ENCODE results near the gene APOL6.

APOL6 gene

DNA sequence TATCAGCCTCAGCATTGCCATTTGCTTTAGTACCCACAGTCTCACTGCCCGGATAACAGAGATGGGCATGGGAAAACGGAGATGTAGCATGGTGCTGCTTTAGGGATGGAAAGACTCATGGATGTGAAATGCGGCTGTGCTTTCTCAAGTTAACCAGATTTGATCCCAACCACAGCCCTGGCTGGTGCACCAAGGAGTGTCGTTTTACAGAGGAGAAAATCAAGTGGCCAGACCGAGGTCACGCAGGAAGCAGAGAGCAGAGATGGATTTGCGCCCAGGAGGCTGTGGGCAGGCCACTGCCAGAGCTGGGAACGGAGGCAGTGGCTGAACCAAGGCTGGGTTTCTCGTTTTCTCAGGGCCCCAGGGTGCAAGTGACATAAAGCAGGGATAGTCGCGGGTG lies 40.2 kb upstream of the APOL6 start:
- H3K4me3 ChIP-seq (ENCODE audit: low read depth, low read length, poor library complexity, severe bottlenecking), result no peak overlapping the region
- H3F3A ChIP-seq (ENCODE audit: insufficient read depth, low read length), result no peaks in the 10 kb centered on the region
- no peaks in the 10 kb centered on the region for H3K4me1 ChIP-seq (ENCODE audit: insufficient read depth, low read length, severe bottlenecking)
- H3K79me2 ChIP-seq (ENCODE audit: insufficient read depth, low read length), result no peaks in the 10 kb centered on the region
- no peak overlapping the region for H3K27ac ChIP-seq (ENCODE audit: low read depth, low read length, poor library complexity, severe bottlenecking)
- TF ChIP-seq CTCF (IDR thresholded peaks at IDR 0.05; ENCODE audit: low read length) (no peak), EZH2 (IDR thresholded peaks at IDR 0.05; ENCODE audit: borderline replicate concordance, low read length) (no peak)
- H3K36me3 ChIP-seq (ENCODE audit: insufficient read depth, low read length), result no peaks in the 10 kb centered on the region
- no peaks in the 10 kb centered on the region for H3K9me3 ChIP-seq (ENCODE audit: low read length)
- no peaks in the 10 kb centered on the region for H3K9me2 ChIP-seq (ENCODE audit: low read depth, low read length)
- H4K20me1 ChIP-seq (ENCODE audit: insufficient read depth, low read length), result no peaks in the 10 kb centered on the region
- H2AFZ ChIP-seq (ENCODE audit: low read length), result no peak overlapping the region
- no peak overlapping the region for H3K4me2 ChIP-seq (ENCODE audit: low read length)
- no peak overlapping the region for H3K9ac ChIP-seq (ENCODE audit: low read length)
- no peaks in the 10 kb centered on the region for H3K27me3 ChIP-seq (ENCODE audit: insufficient read depth, low read length)

GRCh38 chr22:35609261-35609660 lies 39.0 kb upstream of the APOL6 start:
- no peak overlapping the region for H3K4me2 ChIP-seq (ENCODE audit: low read length)
- no peaks in the 10 kb centered on the region for H3K79me2 ChIP-seq (ENCODE audit: insufficient read depth, low read length)
- no peak overlapping the region for H3K4me3 ChIP-seq (ENCODE audit: low read depth, low read length, poor library complexity, severe bottlenecking)
- no peak overlapping the region for H3K9ac ChIP-seq (ENCODE audit: low read length)
- H3F3A ChIP-seq (ENCODE audit: insufficient read depth, low read length), result no peaks in the 10 kb centered on the region
- TF ChIP-seq CTCF (IDR thresholded peaks at IDR 0.05; ENCODE audit: low read length) (no peak), EZH2 (IDR thresholded peaks at IDR 0.05; ENCODE audit: borderline replicate concordance, low read length) (no peak)
- H3K9me2 ChIP-seq (ENCODE audit: low read depth, low read length), result no peaks in the 10 kb centered on the region
- H3K9me3 ChIP-seq (ENCODE audit: low read length), result no peaks in the 10 kb centered on the region
- no peaks in the 10 kb centered on the region for H3K36me3 ChIP-seq (ENCODE audit: insufficient read depth, low read length)
- no peak overlapping the region for H3K27ac ChIP-seq (ENCODE audit: low read depth, low read length, poor library complexity, severe bottlenecking)
- H4K20me1 ChIP-seq (ENCODE audit: insufficient read depth, low read length), result no peaks in the 10 kb centered on the region
- H3K27me3 ChIP-seq (ENCODE audit: insufficient read depth, low read length), result 0 out of 2 replicates have a peak, but pooled peaks cover 3% of the 10 kb centered on the region
- no peaks in the 10 kb centered on the region for H3K4me1 ChIP-seq (ENCODE audit: insufficient read depth, low read length, severe bottlenecking)
- H2AFZ ChIP-seq (ENCODE audit: low read length), result no peak overlapping the region

GRCh38 chr22:35609761-35610160 lies 38.5 kb upstream of the APOL6 start:
- no peak overlapping the region for H3K4me3 ChIP-seq (ENCODE audit: low read depth, low read length, poor library complexity, severe bottlenecking)
- H3F3A ChIP-seq (ENCODE audit: insufficient read depth, low read length), result no peaks in the 10 kb centered on the region
- no peaks in the 10 kb centered on the region for H3K4me1 ChIP-seq (ENCODE audit: insufficient read depth, low read length, severe bottlenecking)
- no peaks in the 10 kb centered on the region for H3K79me2 ChIP-seq (ENCODE audit: insufficient read depth, low read length)
- TF ChIP-seq EZH2 (IDR thresholded peaks at IDR 0.05; ENCODE audit: borderline replicate concordance, low read length) (no peak), CTCF (IDR thresholded peaks at IDR 0.05; ENCODE audit: low read length) (no peak)
- no peaks in the 10 kb centered on the region for H3K9me2 ChIP-seq (ENCODE audit: low read depth, low read length)
- H3K4me2 ChIP-seq (ENCODE audit: low read length), result no peak overlapping the region
- H2AFZ ChIP-seq (ENCODE audit: low read length), result no peak overlapping the region
- H3K27me3 ChIP-seq (ENCODE audit: insufficient read depth, low read length), result 0 out of 2 replicates have a peak, but pooled peaks cover 3% of the 10 kb centered on the region
- no peak overlapping the region for H3K9ac ChIP-seq (ENCODE audit: low read length)
- H3K9me3 ChIP-seq (ENCODE audit: low read length), result no peaks in the 10 kb centered on the region
- no peak overlapping the region for H3K27ac ChIP-seq (ENCODE audit: low read depth, low read length, poor library complexity, severe bottlenecking)
- H3K36me3 ChIP-seq (ENCODE audit: insufficient read depth, low read length), result no peaks in the 10 kb centered on the region
- no peaks in the 10 kb centered on the region for H4K20me1 ChIP-seq (ENCODE audit: insufficient read depth, low read length)

Measured in OCI-LY1 (cell line).